NCI-H446 treated with DMSO at 0.1 percent for 48 hours (cell line): ENCODE results near the gene MS4A1.
"Not testable (repeated sequence)": the region's sequence is repeated elsewhere in the genome, so short reads cannot be mapped to it uniquely, and the experiment has no call there.

Source experiments
- DNase-seq: peaks from one replicate; lab custom pipeline; 2025; lab: John Stamatoyannopoulos, UW

MS4A1 gene

GRCh38 chr11:60455531-60456042 lies at the start of gene MS4A1:
MS4A1 (plus strand) TSS chr11:60455847; CDS start chr11:60462375, 6,528 bp downstream.
- no peak for DNase-seq

- DNase-seq: no peak
Measured at GRCh38 chr11:60420015-60420414, 35.6 kb upstream of the MS4A1 start.

- no peak for DNase-seq
Measured at GRCh38 chr11:60422609-60423008, 33.0 kb upstream of the MS4A1 start.

- no peak for DNase-seq
Measured at GRCh38 chr11:60428517-60428916, 27.1 kb upstream of the MS4A1 start.

- no peak for DNase-seq
Measured at GRCh38 chr11:60429272-60429671, 26.4 kb upstream of the MS4A1 start, which contains the start of gene MS4A5. MS4A5 (plus strand) TSS chr11:60429572; CDS start chr11:60429675, 103 bp downstream.

GRCh38 chr11:60431251-60431650 lies 24.4 kb upstream of the MS4A1 start:
- DNase-seq: no peak

- DNase-seq: no peak
Measured at GRCh38 chr11:60433401-60433800, 22.2 kb upstream of the MS4A1 start.

GRCh38 chr11:60447070-60447469 lies 8.6 kb upstream of the MS4A1 start:
- no peak for DNase-seq

- DNase-seq: no peak
Measured at GRCh38 chr11:60447846-60448245, 7.8 kb upstream of the MS4A1 start.

- not testable (repeated sequence) for DNase-seq
Measured at GRCh38 chr11:60451185-60451584, 4.5 kb upstream of the MS4A1 start.

GRCh38 chr11:60454212-60454611 lies 1.4 kb upstream of the MS4A1 start:
- DNase-seq: no peak

- no peak for DNase-seq
Measured at GRCh38 chr11:60457576-60457975, 1.9 kb downstream of the MS4A1 start.

GRCh38 chr11:60459345-60459744 lies 3.7 kb downstream of the MS4A1 start:
- no peak for DNase-seq

GRCh38 chr11:60468829-60469228 lies 13.2 kb downstream of the MS4A1 start:
- DNase-seq: no peak

- no peak for DNase-seq
Measured at GRCh38 chr11:60469723-60470122, 14.1 kb downstream of the MS4A1 start.

- no peak for DNase-seq
Measured at GRCh38 chr11:60477035-60477445, 21.4 kb downstream of the MS4A1 start.

- DNase-seq: no peak
Measured at GRCh38 chr11:60482361-60482760, 26.7 kb downstream of the MS4A1 start.

- no peak for DNase-seq
Measured at GRCh38 chr11:60485987-60486386, 30.3 kb downstream of the MS4A1 start.

GRCh38 chr11:60492488-60493009 lies 36.9 kb downstream of the MS4A1 start, which contains the start of gene MS4A12:
MS4A12 (plus strand) TSS chr11:60492778; CDS start chr11:60497319, 4,541 bp downstream.
- no peak for DNase-seq

- no peak for DNase-seq
Measured at GRCh38 chr11:60493454-60493853, 37.8 kb downstream of the MS4A1 start.

- no peak for DNase-seq
Measured at GRCh38 chr11:60498399-60498798, 42.8 kb downstream of the MS4A1 start.

GRCh38 chr11:60498853-60499252 lies 43.2 kb downstream of the MS4A1 start:
- DNase-seq: no peak

- no peak for DNase-seq
Measured at GRCh38 chr11:60500276-60500910, 44.7 kb downstream of the MS4A1 start.
